ENCODE results near the gene CLDN7.

DNA sequence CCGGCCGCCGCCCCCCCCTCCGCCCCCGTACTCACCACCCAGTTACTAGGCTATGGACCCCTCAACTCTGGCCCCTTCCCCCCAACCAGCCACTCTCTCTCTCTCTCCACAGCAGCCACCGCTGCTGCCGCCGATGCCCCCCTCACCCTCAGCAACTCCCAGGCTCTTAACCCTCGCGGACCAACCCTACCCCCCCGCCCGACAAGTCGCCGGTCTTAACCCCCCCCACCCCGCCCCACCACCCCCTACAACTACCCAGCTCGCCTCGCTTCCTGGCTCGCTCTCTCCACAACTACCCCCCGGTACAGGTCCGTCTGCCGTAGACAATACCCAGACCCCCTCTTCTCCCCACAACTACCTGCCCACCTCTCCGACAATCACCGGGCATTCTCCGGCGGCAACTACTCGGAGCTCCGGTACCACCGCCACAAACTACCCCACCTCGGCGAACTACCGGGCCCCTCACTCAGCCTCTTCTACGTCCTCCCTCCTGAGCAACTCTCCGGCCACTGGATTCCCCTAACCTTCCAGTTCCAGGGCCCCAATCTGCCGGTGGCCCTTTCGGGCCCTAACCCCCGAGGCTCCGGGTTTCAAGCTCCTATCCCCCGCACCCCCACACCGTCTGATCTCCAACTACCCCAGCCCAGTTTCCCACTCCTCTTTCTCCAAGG lies 23.7 kb downstream of the CLDN7 start:
- TF ChIP-seq POLR2AphosphoS5 (IDR thresholded peaks at IDR 0.05; ENCODE audit: borderline replicate concordance, low read depth, low read length) (no peak), EZH2 (IDR thresholded peaks at IDR 0.05) (no peak)
